ENCODE measurements around the gene SLC6A18.

SLC6A18 gene

GRCh38 chr5:1203968-1204692 is 21.1 kb upstream of the SLC6A18 start:
- DNase-seq, result no peak

GRCh38 chr5:1204693-1205242 is 20.4 kb upstream of the SLC6A18 start:
- DNase-seq, result peak; percentile 10

- DNase-seq, result no peak
Measured at GRCh38 chr5:1205255-1206180, 19.7 kb upstream of the SLC6A18 start.

GRCh38 chr5:1206521-1207412 is 18.4 kb upstream of the SLC6A18 start:
- DNase-seq, result no peak

DNA sequence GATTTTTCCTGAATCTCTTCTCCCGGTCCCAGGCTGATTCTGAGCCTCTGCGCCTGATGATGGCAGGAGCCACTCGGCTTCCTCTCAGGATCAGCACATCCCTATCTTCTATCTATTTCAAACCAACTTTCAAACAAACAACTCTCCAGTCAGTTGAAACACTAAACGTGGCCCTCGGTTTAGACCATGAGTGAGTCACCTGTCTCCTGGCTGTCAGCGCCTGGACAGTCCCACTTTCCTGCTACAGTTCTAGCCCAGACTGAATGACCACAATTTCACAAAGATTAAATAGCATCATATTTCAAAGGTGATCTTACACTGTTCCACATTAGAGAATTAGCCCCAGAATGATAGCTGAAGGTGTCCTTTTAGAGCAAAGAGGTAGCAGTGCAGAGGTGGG is 17.6 kb upstream of the SLC6A18 start:
- DNase-seq, result no peak

GRCh38 chr5:1208221-1208742 is 16.9 kb upstream of the SLC6A18 start:
- DNase-seq, result no peak

- DNase-seq, result peak; percentile 6
Measured at GRCh38 chr5:1208743-1209488, 16.3 kb upstream of the SLC6A18 start.

DNA sequence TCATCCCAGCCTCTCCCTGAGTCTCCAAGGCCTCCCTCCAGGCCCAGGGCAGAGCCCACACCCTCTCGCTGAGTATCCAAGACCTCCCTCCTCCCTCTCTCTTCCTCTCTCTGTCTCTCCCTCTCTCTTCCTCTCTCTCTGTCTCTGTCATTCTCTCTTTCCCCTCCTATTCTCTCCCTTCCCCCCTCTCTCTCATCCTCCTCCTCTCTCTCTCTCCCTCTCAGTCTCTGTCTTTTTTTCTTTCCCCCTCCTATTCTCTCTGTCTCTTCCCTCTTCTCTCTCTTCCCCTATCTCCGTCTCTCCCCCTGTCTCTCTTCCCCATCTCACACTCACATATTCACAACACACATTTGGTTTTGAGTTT is 15.7 kb upstream of the SLC6A18 start:
- no peak for DNase-seq

GRCh38 chr5:1209896-1210776 is 15.0 kb upstream of the SLC6A18 start:
- no peak for DNase-seq

GRCh38 chr5:1210832-1211251 is 14.3 kb upstream of the SLC6A18 start:
- no peak for DNase-seq

GRCh38 chr5:1211701-1212100 is 13.5 kb upstream of the SLC6A18 start:
- DNase-seq, result no peak

DNA sequence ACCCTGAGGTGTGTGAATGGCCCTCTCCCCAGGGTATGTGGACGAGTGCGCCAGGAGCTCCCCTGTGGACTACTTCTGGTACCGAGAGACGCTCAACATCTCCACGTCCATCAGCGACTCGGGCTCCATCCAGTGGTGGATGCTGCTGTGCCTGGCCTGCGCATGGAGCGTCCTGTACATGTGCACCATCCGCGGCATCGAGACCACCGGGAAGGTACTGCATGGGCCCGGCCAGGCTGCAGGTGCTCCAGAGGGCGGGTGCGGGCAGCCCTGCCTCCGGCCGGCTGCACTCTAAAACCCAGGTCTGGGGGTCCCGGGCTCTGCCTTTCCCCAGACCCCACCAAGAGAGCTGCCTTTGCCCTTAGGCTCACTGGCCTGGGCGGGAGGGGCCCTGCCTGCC is 12.9 kb upstream of the SLC6A18 start:
- DNase-seq, result no peak

DNA sequence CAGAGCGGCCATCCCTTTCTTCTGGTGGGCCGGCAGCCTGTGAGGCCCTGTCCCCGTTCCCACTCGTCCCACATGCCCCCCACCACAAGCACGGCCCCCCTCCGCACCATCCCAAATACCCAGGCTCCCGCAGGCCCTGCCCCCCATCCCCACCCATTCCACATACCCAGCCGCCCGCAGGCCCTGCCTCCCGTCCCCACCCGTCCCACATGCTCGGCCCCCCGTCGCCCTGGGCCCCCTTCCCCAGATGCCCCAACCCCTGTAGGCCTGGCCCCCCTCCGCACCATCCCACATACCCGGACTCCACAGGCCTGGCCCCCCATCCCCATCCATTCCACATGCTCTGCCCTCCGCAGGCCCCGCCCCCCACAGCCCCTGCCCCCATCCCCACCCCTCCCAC is 12.3 kb upstream of the SLC6A18 start:
- no peak for DNase-seq

DNA sequence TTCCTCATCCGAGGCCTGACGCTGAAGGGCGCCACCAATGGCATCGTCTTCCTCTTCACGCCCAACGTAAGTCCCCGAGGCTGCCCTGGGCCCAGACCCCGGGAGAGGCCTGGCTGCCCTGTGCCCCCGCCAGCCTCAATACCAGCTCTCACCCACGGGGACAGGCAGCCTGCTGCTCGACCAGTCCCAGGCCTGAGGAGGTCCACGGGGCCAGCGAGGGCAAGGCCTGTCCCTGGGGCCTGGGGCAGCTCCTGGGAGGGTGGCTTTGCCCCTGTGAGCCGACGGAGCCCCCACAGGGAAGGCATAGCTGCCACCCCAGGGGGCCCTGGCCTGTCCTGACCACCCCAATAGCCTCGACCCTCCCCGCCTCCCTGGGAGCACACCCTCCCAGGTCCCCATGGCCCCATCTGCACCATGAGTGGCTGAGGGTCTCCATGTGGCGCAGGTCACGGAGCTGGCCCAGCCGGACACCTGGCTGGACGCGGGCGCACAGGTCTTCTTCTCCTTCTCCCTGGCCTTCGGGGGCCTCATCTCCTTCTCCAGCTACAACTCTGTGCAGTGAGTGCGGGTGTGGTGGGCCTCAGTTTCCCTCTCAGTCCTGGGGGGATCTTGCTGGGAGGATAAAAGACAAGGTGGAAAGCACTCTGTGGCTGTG is 11.5 kb upstream of the SLC6A18 start:
- DNase-seq, result no peak

GRCh38 chr5:1214163-1214935 is 10.8 kb upstream of the SLC6A18 start:
- no peak for DNase-seq

DNA sequence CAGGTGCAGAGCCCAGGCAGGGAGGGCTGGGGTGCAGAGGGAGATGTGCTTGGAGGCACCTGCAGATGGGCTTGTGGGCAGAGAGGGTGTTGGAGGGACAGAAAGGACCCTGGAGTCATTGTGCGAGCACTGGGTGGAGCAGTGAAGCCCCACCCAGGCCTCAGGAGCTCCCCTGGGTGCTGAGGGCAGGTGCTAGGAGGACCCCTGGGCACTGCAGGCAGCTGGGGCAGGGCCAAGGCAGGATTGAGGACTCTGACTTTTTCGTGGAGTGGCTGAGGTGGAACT is 10.3 kb upstream of the SLC6A18 start:
- no peak for DNase-seq

GRCh38 chr5:1215320-1216096 is 9.7 kb upstream of the SLC6A18 start:
- no peak for DNase-seq

DNA sequence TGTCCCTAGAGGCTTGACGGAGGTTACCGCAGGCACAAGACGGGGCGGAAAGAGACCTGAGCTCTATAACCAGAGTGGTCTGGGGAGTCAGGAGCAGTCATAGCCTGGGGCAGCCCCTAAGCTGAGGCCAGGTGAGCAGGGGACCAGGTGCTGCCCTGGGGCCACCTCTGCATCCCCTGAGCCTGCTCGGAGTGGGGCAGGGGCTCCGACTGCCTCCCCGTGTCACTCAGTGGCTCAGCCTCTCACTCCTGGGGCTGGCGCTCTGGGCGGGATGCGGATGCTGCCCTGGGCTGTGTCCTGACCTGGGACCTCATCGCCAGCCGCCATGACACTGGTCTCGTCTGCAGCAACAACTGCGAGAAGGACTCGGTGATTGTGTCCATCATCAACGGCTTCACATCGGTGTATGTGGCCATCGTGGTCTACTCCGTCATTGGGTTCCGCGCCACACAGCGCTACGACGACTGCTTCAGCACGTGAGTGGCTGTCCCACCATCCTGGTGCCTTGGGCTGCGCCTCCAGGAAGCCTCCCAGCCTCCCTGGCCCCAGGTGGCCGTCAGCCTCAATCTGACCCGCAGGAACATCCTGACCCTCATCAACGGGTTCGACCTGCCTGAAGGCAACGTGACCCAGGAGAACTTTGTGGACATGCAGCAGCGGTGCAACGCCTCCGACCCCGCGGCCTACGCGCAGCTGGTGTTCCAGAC is 8.8 kb upstream of the SLC6A18 start:
- DNase-seq, result no peak
